Stimulated activated memory B cell treated with anti-CD40 and anti-IgM and Interleukin-4, amounts not matched to agents 10 μg/mL and 1 μg/mL and 100 μg/mL, for 72 hours (primary cell): ENCODE data around the gene LPIN3.

Experiments used
- ATAC-seq: fragments of 150-1000 bp; cut with Tn5 transposase; 2 replicates; pipeline ENCODE4 v1.10.0; 2021
- H3K27ac Mint-ChIP-seq: one replicate; pipeline ENCODE4 v1.8.0; 2022; ENCODE audit warnings: mild to moderate bottlenecking, mixed read lengths
- H3K27me3 Mint-ChIP-seq: one replicate; pipeline ENCODE4 v1.8.0; 2022; ENCODE audit warnings: mixed read lengths
- H3K36me3 Mint-ChIP-seq: one replicate; pipeline ENCODE4 v1.8.0; 2022; ENCODE audit warnings: mixed read lengths
- H3K4me1 Mint-ChIP-seq: one replicate; pipeline ENCODE4 v1.8.0; 2022; ENCODE audit warnings: mixed read lengths
- H3K4me3 Mint-ChIP-seq: one replicate; pipeline ENCODE4 v1.8.0; 2022; ENCODE audit warnings: mild to moderate bottlenecking, moderate library complexity, mixed read lengths
- H3K9me3 Mint-ChIP-seq: one replicate; pipeline ENCODE4 v1.8.0; 2022; ENCODE audit warnings: mixed read lengths

The LPIN3 gene

GRCh38 chr20:41403604-41404003 is 63.0 kb downstream of the LPIN3 start:
- Mint-ChIP-seq H3K4me3 (no peak overlapping the region), H3K9me3 (no peaks in the 10 kb centered on the region), H3K27ac (no peak overlapping the region), H3K4me1 (no peaks in the 10 kb centered on the region), H3K27me3 (no peaks in the 10 kb centered on the region), H3K36me3 (peaks cover 43% of the 10 kb centered on the region)
- ATAC-seq, result no peak

GRCh38 chr20:41405436-41405835 is 64.8 kb downstream of the LPIN3 start:
- no peaks in the 10 kb centered on the region for H3K9me3 Mint-ChIP-seq
- no peaks in the 10 kb centered on the region for H3K4me1 Mint-ChIP-seq
- no peak for ATAC-seq
- peaks cover 58% of the 10 kb centered on the region for H3K36me3 Mint-ChIP-seq
- H3K27ac Mint-ChIP-seq, result no peak overlapping the region
- H3K27me3 Mint-ChIP-seq, result no peaks in the 10 kb centered on the region
- no peak overlapping the region for H3K4me3 Mint-ChIP-seq

- H3K4me1 Mint-ChIP-seq, result no peaks in the 10 kb centered on the region
- no peak overlapping the region for H3K4me3 Mint-ChIP-seq
- peaks cover 65% of the 10 kb centered on the region for H3K36me3 Mint-ChIP-seq
- H3K9me3 Mint-ChIP-seq, result no peaks in the 10 kb centered on the region
- no peak for ATAC-seq
- no peaks in the 10 kb centered on the region for H3K27me3 Mint-ChIP-seq
- H3K27ac Mint-ChIP-seq, result no peak overlapping the region
Measured at GRCh38 chr20:41406353-41406752, 65.7 kb downstream of the LPIN3 start.

- peaks cover 65% of the 10 kb centered on the region for H3K36me3 Mint-ChIP-seq
- H3K27me3 Mint-ChIP-seq, result no peaks in the 10 kb centered on the region
- H3K4me3 Mint-ChIP-seq, result no peak overlapping the region
- H3K27ac Mint-ChIP-seq, result no peak overlapping the region
- no peak for ATAC-seq
- no peaks in the 10 kb centered on the region for H3K4me1 Mint-ChIP-seq
- no peaks in the 10 kb centered on the region for H3K9me3 Mint-ChIP-seq
Measured at GRCh38 chr20:41406896-41407444, 66.3 kb downstream of the LPIN3 start.

- Mint-ChIP-seq H3K4me3 (no peak overlapping the region), H3K27ac (no peak overlapping the region), H3K9me3 (no peaks in the 10 kb centered on the region), H3K36me3 (peaks cover 67% of the 10 kb centered on the region), H3K27me3 (no peaks in the 10 kb centered on the region), H3K4me1 (no peaks in the 10 kb centered on the region)
- no peak for ATAC-seq
Measured at GRCh38 chr20:41407607-41408006, 67.0 kb downstream of the LPIN3 start.

- Mint-ChIP-seq H3K4me1 (no peaks in the 10 kb centered on the region), H3K27me3 (no peaks in the 10 kb centered on the region), H3K9me3 (no peaks in the 10 kb centered on the region), H3K27ac (no peak overlapping the region), H3K4me3 (no peak overlapping the region), H3K36me3 (peaks cover 66% of the 10 kb centered on the region)
- peak; percentile 39 for ATAC-seq
Measured at GRCh38 chr20:41408156-41408794, 67.7 kb downstream of the LPIN3 start.

- Mint-ChIP-seq H3K4me3 (no peak overlapping the region), H3K36me3 (peaks cover 66% of the 10 kb centered on the region), H3K4me1 (no peaks in the 10 kb centered on the region), H3K27ac (no peak overlapping the region), H3K27me3 (no peaks in the 10 kb centered on the region), H3K9me3 (no peaks in the 10 kb centered on the region)
- ATAC-seq, result no peak
Measured at GRCh38 chr20:41408986-41409385, 68.4 kb downstream of the LPIN3 start.
